GM12875 (cell line): ENCODE data around the gene CEACAM6.
"Not testable (repeated sequence)": the region's sequence is repeated elsewhere in the genome, so short reads cannot be mapped to it uniquely, and the experiment has no call there.

Experiments
- H3K4me3 ChIP-seq: one replicate; pipeline ENCODE4 v1.5.1; 2011; ENCODE audit warnings: low read depth, low read length, control low read depth
- CTCF ChIP-seq: IDR thresholded peaks from 2 replicates; pipeline ENCODE4 v1.5.1; 2011; ENCODE audit warnings: low read depth, mild to moderate bottlenecking, control low read depth, inconsistent platforms, low read length, moderate library complexity, borderline replicate concordance; ENCODE audit not compliant: insufficient read depth

Gene CEACAM6

GRCh38 chr19:41748012-41748411, 7.3 kb upstream of the CEACAM6 start:
- TF ChIP-seq CTCF = no peak
- H3K4me3 ChIP-seq = no peak overlapping the region

- H3K4me3 ChIP-seq = not testable (repeated sequence)
Measured at GRCh38 chr19:41750248-41751134, 4.8 kb upstream of the CEACAM6 start.

GRCh38 chr19:41753159-41753558, 2.2 kb upstream of the CEACAM6 start:
- peak; percentile 87 for TF ChIP-seq CTCF
- H3K4me3 ChIP-seq = no peak overlapping the region

- peak; percentile 76 for TF ChIP-seq CTCF
- no peak overlapping the region for H3K4me3 ChIP-seq
Measured at GRCh38 chr19:41753936-41754529, 1.3 kb upstream of the CEACAM6 start.

GRCh38 chr19:41758846-41759245, 3.5 kb downstream of the CEACAM6 start:
- no peak for TF ChIP-seq CTCF
- H3K4me3 ChIP-seq = no peak overlapping the region

DNA sequence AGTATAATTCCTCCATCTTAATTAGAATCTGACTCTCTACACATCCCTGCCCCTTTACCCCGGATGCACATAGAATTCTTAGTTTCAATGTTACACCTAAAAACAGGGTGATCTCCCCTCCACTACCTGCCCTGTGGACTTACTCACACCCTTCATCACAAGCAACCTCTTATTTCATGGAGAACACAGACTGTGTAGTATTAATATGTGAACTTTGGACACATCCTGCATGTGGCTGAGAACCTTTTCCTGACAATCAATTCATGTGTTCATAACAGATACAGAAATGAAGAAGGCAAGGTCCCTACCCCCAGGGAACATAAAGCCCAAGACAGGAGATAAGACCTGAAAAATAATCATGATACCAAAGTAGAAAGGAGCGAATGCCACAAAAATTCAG, 11.8 kb downstream of the CEACAM6 start:
- no peak for TF ChIP-seq CTCF
- no peak overlapping the region for H3K4me3 ChIP-seq

GRCh38 chr19:41768105-41768504, 12.8 kb downstream of the CEACAM6 start:
- not testable (repeated sequence) for H3K4me3 ChIP-seq

DNA sequence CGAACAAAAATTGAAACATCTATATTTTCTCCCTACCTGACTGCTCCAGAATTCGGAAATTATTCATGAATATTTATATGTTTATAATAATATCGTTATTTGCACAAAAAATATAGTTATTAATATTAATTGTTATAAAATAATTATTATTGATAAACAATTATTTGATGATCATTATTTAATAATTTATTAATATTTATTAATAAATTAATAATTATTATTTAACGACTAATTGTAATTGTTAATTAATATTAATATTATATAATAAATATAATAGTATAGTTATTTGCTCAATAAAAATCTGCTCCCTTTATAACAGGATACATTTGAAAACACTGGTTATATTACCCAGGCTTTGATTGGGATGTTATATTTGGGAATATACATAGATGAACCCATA, 14.3 kb downstream of the CEACAM6 start:
- no peak for TF ChIP-seq CTCF
- H3K4me3 ChIP-seq = no peak overlapping the region
